Natural killer cell treated with Interleukin-12 subunit alpha and Interleukin-12 subunit beta and Interleukin-15 and Interleukin-18, amount 100 ng/mL, for 72 hours (primary cell): ENCODE results near the gene LAMA3. TPM values are rescaled to one million over a fixed set of nuclear protein-coding genes. Genes with fewer than 3 reads are reported as not detected.

ENCODE experiments used
- ATAC-seq, 2 donors: fragments of 150-1000 bp; cut with Tn5 transposase in 1 of 2; sonication (Bioruptor Pico), chemical (Tn5 transposase) in 1 of 2; 2 replicates each; pipeline ENCODE4 v1.10.0; 2021
- DNase-seq: peaks from one replicate; pipeline ENCODE4 v3.0.0; 2022; ENCODE audit warnings: low spot score
- H3K27ac Mint-ChIP-seq, 2 donors: 1 replicate in 1 of 2; 2 replicates in 1 of 2; pipeline ENCODE4 v1.8.0; 2022; ENCODE audit warnings: mixed read lengths in 2 of 2, mild to moderate bottlenecking in 1 of 2, moderate library complexity in 1 of 2
- H3K27me3 Mint-ChIP-seq, 2 donors: 1 replicate in 1 of 2; 2 replicates in 1 of 2; pipeline ENCODE4 v1.8.0; 2022; ENCODE audit warnings: mixed read lengths in 2 of 2
- H3K36me3 Mint-ChIP-seq: one replicate; pipeline ENCODE4 v1.8.0; 2022; ENCODE audit warnings: mixed read lengths
- H3K4me1 Mint-ChIP-seq, 2 donors: 1 replicate in 1 of 2; 2 replicates in 1 of 2; pipeline ENCODE4 v1.8.0; 2022; ENCODE audit warnings: low read depth in 2 of 2, mixed read lengths in 2 of 2, mild to moderate bottlenecking in 1 of 2
- H3K4me3 Mint-ChIP-seq: one replicate; pipeline ENCODE4 v1.8.0; 2022; ENCODE audit warnings: mixed read lengths
- H3K9me3 Mint-ChIP-seq: 2 replicates; pipeline ENCODE4 v1.8.0; 2022; ENCODE audit warnings: mixed read lengths
- total RNA-seq, 2 donors: library from RNA; stranded (reverse); gene quantifications; one replicate each; pipeline ENCODE4 v1.2.3, GENCODE V29; 2022

The LAMA3 gene
- total RNA-seq, 2 donors from 2014 or later: 0.10 to 0.11 TPM

GRCh38 chr18:23682045-23682444, 7.2 kb upstream of the LAMA3 start:
- no peaks in the 10 kb centered on the region for H3K9me3 Mint-ChIP-seq
- peaks cover 29 to 42% of the 10 kb centered on the region in 2 donors for H3K27me3 Mint-ChIP-seq
- H3K36me3 Mint-ChIP-seq: no peaks in the 10 kb centered on the region
- H3K27ac Mint-ChIP-seq: no peak overlapping the region
- H3K4me3 Mint-ChIP-seq: no peak overlapping the region
- ATAC-seq (no peak), DNase-seq (no peak)
- H3K4me1 Mint-ChIP-seq: no peaks in the 10 kb centered on the region

GRCh38 chr18:23682472-23682871, 6.8 kb upstream of the LAMA3 start:
- H3K27me3 Mint-ChIP-seq: peaks cover 32 to 46% of the 10 kb centered on the region in 2 donors
- no peaks in the 10 kb centered on the region for H3K36me3 Mint-ChIP-seq
- no peaks in the 10 kb centered on the region for H3K4me1 Mint-ChIP-seq
- no peak overlapping the region for H3K27ac Mint-ChIP-seq
- H3K9me3 Mint-ChIP-seq: no peaks in the 10 kb centered on the region
- H3K4me3 Mint-ChIP-seq: no peak overlapping the region
- DNase-seq: no peak
- no peak for ATAC-seq

GRCh38 chr18:23683155-23683554, 6.1 kb upstream of the LAMA3 start:
- DNase-seq (no peak), ATAC-seq (no peak)
- no peaks in the 10 kb centered on the region for H3K9me3 Mint-ChIP-seq

GRCh38 chr18:23683671-23684070, 5.6 kb upstream of the LAMA3 start:
- H3K27ac Mint-ChIP-seq: no peak overlapping the region
- H3K4me1 Mint-ChIP-seq: no peaks in the 10 kb centered on the region
- H3K4me3 Mint-ChIP-seq: no peak overlapping the region
- DNase-seq (no peak), ATAC-seq (no peak)
- no peaks in the 10 kb centered on the region for H3K9me3 Mint-ChIP-seq
- peaks cover 36 to 51% of the 10 kb centered on the region in 2 donors for H3K27me3 Mint-ChIP-seq
- H3K36me3 Mint-ChIP-seq: no peaks in the 10 kb centered on the region

More at GRCh38 chr18:23683155-23683554, 6.1 kb upstream of the LAMA3 start:
- H3K27me3 Mint-ChIP-seq: peaks cover 36 to 51% of the 10 kb centered on the region in 2 donors
- H3K27ac Mint-ChIP-seq: no peak overlapping the region
- no peaks in the 10 kb centered on the region for H3K4me1 Mint-ChIP-seq
- no peaks in the 10 kb centered on the region for H3K36me3 Mint-ChIP-seq
- no peak overlapping the region for H3K4me3 Mint-ChIP-seq

GRCh38 chr18:23684515-23685197, 4.6 kb upstream of the LAMA3 start:
- DNase-seq: no peak

GRCh38 chr18:23688528-23688927, 725 bp upstream of the LAMA3 start:
- no peaks in the 10 kb centered on the region for H3K36me3 Mint-ChIP-seq
- ATAC-seq (no peak), DNase-seq (no peak)
- H3K27me3 Mint-ChIP-seq: peaks cover 33 to 43% of the 10 kb centered on the region in 2 donors
- H3K27ac Mint-ChIP-seq: no peak overlapping the region
- H3K4me3 Mint-ChIP-seq: no peak overlapping the region
- peaks cover 0 to 7% of the 10 kb centered on the region in 2 donors for H3K4me1 Mint-ChIP-seq
- no peaks in the 10 kb centered on the region for H3K9me3 Mint-ChIP-seq

More at GRCh38 chr18:23684515-23685197, 4.6 kb upstream of the LAMA3 start:
- Mint-ChIP-seq H3K27me3 (peaks cover 34 to 47% of the 10 kb centered on the region in 2 donors), H3K4me3 (no peak overlapping the region), H3K36me3 (no peaks in the 10 kb centered on the region), H3K4me1 (peaks cover 0 to 3% of the 10 kb centered on the region in 2 donors), H3K9me3 (no peaks in the 10 kb centered on the region), H3K27ac (no peak overlapping the region)
- no peak for ATAC-seq

- no peak for DNase-seq
- H3K27me3 Mint-ChIP-seq: peaks cover 39 to 44% of the 10 kb centered on the region in 2 donors
- ATAC-seq: peak; percentile 20 to 44
- no peaks in the 10 kb centered on the region for H3K36me3 Mint-ChIP-seq
- no peaks in the 10 kb centered on the region for H3K9me3 Mint-ChIP-seq
- no peak overlapping the region for H3K27ac Mint-ChIP-seq
- H3K4me1 Mint-ChIP-seq: peaks cover 0 to 7% of the 10 kb centered on the region in 2 donors
- no peak overlapping the region for H3K4me3 Mint-ChIP-seq
Observed at GRCh38 chr18:23689616-23690504, 607 bp downstream of the LAMA3 start.

GRCh38 chr18:23690505-23691068, 1.3 kb downstream of the LAMA3 start:
- ATAC-seq (no peak), DNase-seq (no peak)
- peaks cover 0 to 7% of the 10 kb centered on the region in 2 donors for H3K4me1 Mint-ChIP-seq
- H3K9me3 Mint-ChIP-seq: no peaks in the 10 kb centered on the region
- H3K4me3 Mint-ChIP-seq: no peak overlapping the region
- peaks cover 37 to 44% of the 10 kb centered on the region in 2 donors for H3K27me3 Mint-ChIP-seq
- no peak overlapping the region for H3K27ac Mint-ChIP-seq
- no peaks in the 10 kb centered on the region for H3K36me3 Mint-ChIP-seq

- Mint-ChIP-seq H3K36me3 (no peaks in the 10 kb centered on the region), H3K27me3 (peaks cover 17 to 23% of the 10 kb centered on the region in 2 donors), H3K4me3 (no peak overlapping the region), H3K27ac (no peak overlapping the region), H3K9me3 (no peaks in the 10 kb centered on the region), H3K4me1 (peaks cover 0 to 6% of the 10 kb centered on the region in 2 donors)
- ATAC-seq (no peak), DNase-seq (no peak)
Observed at GRCh38 chr18:23693846-23694245, 4.6 kb downstream of the LAMA3 start.

- peak in 1 of 2 donors; percentile 28 for ATAC-seq
- Mint-ChIP-seq H3K4me1 (peaks cover 0 to 4% of the 10 kb centered on the region in 2 donors), H3K4me3 (no peak overlapping the region), H3K36me3 (no peaks in the 10 kb centered on the region), H3K27ac (no peak overlapping the region), H3K9me3 (no peaks in the 10 kb centered on the region), H3K27me3 (peaks cover 16 to 28% of the 10 kb centered on the region in 2 donors)
- DNase-seq: no peak
Observed at GRCh38 chr18:23694637-23695430, 5.6 kb downstream of the LAMA3 start.

- no peaks in the 10 kb centered on the region for H3K36me3 Mint-ChIP-seq
- H3K9me3 Mint-ChIP-seq: no peaks in the 10 kb centered on the region
- no peak for DNase-seq
- H3K4me1 Mint-ChIP-seq: no peaks in the 10 kb centered on the region
- ATAC-seq: no peak
- no peak overlapping the region for H3K4me3 Mint-ChIP-seq
- no peak overlapping the region for H3K27ac Mint-ChIP-seq
- peaks cover 19 to 33% of the 10 kb centered on the region in 2 donors for H3K27me3 Mint-ChIP-seq
Observed at GRCh38 chr18:23701017-23701416, 11.8 kb downstream of the LAMA3 start.

GRCh38 chr18:23701544-23702064, 12.4 kb downstream of the LAMA3 start:
- H3K27me3 Mint-ChIP-seq: peaks cover 19 to 33% of the 10 kb centered on the region in 2 donors
- no peaks in the 10 kb centered on the region for H3K36me3 Mint-ChIP-seq
- H3K27ac Mint-ChIP-seq: no peak overlapping the region
- H3K9me3 Mint-ChIP-seq: no peaks in the 10 kb centered on the region
- no peaks in the 10 kb centered on the region for H3K4me1 Mint-ChIP-seq
- ATAC-seq (no peak), DNase-seq (no peak)
- H3K4me3 Mint-ChIP-seq: no peak overlapping the region

- peaks cover 19 to 33% of the 10 kb centered on the region in 2 donors for H3K27me3 Mint-ChIP-seq
- H3K36me3 Mint-ChIP-seq: no peaks in the 10 kb centered on the region
- ATAC-seq (no peak), DNase-seq (no peak)
- no peak overlapping the region for H3K4me3 Mint-ChIP-seq
- no peak overlapping the region for H3K27ac Mint-ChIP-seq
- no peaks in the 10 kb centered on the region for H3K9me3 Mint-ChIP-seq
- no peaks in the 10 kb centered on the region for H3K4me1 Mint-ChIP-seq
Observed at GRCh38 chr18:23702606-23703005, 13.4 kb downstream of the LAMA3 start.
